RWPE1 (cell line): ENCODE measurements around the gene HIPK1.

Experiments used
- CTCF ChIA-PET: fragments of 350-600 bp; sonication (Branson Sonifier 250); formaldehyde crosslinking; extraction: SDS; loops from one replicate; lab custom pipeline; 2021; lab: Yijun Ruan, JAX
- POLR2A ChIA-PET: fragments of 400-600 bp; formaldehyde crosslinking; extraction: SDS; loops from one replicate; lab custom pipeline; 2020; ENCODE audit warnings: antibody characterized with exemption; ENCODE audit not compliant: low non-redundant PET; lab: Yijun Ruan, JAX
- DNase-seq: peaks from one replicate; pipeline ENCODE4 v3.0.0; 2012; ENCODE audit warnings: low spot score
- H3K27ac ChIP-seq: fragments of 450-650 bp; 2 replicates; pipeline ENCODE4 v1.5.1; 2017
- TF ChIP-seq, protein P1 (sequence below): fragments of 450-650 bp; conservative IDR thresholded peaks from 2 replicates; pipeline ENCODE4 v1.5.1; 2017; ENCODE audit warnings: low read depth, mild to moderate bottlenecking

HIPK1 gene

DNA sequence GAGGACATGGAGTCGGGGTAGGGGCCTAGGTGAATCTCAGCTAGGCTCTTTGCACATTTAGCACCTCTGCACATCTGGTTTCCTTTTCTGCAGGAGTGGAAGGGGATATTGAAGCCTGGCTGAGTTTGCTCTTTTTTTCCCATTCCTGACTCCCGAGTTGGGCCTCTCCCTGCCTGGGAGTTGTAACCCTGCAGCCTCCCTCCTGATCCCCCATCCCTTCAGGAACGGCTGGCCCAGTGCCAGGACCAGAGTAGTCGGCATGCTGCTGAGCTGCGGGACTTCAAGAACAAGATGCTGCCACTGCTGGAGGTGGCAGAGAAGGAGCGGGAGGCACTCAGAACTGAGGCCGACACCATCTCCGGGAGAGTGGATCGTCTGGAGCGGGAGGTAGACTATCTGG, 51.0 kb downstream of the HIPK1 start:
- no peak for DNase-seq
- H3K27ac ChIP-seq, result no peak overlapping the region
- CTCF ChIA-PET, result interaction anchor here (1.9 kb wide), 1 partner anchor 303 kb away, joined by 7 read pairs; no protein-coding TSS in a partner anchor
- TF ChIP-seq, protein P1, sequence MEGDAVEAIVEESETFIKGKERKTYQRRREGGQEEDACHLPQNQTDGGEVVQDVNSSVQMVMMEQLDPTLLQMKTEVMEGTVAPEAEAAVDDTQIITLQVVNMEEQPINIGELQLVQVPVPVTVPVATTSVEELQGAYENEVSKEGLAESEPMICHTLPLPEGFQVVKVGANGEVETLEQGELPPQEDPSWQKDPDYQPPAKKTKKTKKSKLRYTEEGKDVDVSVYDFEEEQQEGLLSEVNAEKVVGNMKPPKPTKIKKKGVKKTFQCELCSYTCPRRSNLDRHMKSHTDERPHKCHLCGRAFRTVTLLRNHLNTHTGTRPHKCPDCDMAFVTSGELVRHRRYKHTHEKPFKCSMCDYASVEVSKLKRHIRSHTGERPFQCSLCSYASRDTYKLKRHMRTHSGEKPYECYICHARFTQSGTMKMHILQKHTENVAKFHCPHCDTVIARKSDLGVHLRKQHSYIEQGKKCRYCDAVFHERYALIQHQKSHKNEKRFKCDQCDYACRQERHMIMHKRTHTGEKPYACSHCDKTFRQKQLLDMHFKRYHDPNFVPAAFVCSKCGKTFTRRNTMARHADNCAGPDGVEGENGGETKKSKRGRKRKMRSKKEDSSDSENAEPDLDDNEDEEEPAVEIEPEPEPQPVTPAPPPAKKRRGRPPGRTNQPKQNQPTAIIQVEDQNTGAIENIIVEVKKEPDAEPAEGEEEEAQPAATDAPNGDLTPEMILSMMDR, result no peak
- POLR2A ChIA-PET, result no interaction called here

DNA sequence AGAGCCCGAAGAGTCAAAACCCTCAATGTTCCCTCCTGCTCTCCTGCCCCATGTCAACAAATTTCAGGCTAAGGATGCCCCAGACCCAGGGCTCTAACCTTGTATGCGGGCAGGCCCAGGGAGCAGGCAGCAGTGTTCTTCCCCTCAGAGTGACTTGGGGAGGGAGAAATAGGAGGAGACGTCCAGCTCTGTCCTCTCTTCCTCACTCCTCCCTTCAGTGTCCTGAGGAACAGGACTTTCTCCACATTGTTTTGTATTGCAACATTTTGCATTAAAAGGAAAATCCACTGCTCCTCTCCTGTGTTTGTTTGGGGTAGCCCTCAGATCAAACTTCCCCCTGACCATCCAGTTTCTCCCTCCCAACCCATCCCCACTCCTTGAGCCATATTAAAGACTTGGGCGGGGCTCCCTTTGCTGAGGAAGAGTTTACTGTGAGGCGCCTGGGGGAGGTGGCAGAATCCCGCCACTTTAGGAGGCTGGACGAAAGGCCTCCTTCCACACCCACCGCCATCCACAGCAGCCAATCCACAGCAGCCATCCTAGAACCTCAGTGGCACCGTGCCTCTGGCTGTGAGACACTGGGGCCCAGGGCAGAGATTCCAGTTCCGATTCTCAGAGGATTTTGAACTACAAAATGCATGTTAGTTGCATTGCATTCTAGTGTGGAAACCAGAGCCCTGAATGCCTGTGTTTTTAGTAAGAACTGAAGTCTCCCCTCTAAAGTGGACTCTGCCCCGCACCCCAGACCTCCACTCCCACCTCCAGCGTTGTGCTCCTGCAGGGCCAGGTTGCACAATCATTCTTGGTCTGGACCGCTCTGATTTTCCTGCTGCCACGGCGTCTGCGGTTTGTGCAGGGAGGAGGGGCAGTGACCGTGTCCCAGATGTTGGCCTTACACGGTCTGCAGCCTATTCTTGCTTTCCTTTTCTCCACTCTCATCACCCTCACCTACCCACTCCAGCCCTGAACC, 53.1 kb downstream of the HIPK1 start:
- 0 out of 2 replicates have a peak overlapping the region, but pooled peaks have one; percentile 19 for H3K27ac ChIP-seq

DNA sequence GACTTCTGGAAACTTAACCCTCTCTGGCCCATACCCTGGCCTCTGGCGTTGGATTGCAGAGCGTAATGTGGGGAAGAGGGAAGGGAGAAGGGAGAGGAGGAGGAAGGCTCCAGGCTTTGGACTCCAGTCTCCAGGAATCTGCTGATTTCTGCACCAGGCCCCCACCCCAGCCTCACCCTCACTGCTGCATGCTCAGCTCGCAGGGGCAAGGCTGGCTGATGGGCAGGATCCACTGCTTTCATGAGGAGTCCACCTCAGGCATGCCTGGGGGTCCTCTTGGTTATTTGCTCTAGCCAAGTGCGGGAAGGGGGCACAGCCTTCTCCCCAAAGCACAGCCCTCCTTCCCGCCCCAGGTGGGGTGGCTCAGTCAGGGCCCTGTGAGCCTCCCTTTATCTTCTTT, 53.8 kb downstream of the HIPK1 start:
- POLR2A ChIA-PET, result no interaction called here
- no peak for DNase-seq
- CTCF ChIA-PET, result no interaction called here
- no peak overlapping the region for H3K27ac ChIP-seq
- TF ChIP-seq, protein P1, result no peak

More for the DNA sequence above, 53.1 kb downstream of the HIPK1 start:
- POLR2A ChIA-PET, result no interaction called here
- DNase-seq, result no peak
- CTCF ChIA-PET, result interaction anchor here (0.7 kb wide), 1 partner anchor 877 kb away, joined by 6 read pairs; no protein-coding TSS in a partner anchor
- TF ChIP-seq, protein P1, result no peak

DNA sequence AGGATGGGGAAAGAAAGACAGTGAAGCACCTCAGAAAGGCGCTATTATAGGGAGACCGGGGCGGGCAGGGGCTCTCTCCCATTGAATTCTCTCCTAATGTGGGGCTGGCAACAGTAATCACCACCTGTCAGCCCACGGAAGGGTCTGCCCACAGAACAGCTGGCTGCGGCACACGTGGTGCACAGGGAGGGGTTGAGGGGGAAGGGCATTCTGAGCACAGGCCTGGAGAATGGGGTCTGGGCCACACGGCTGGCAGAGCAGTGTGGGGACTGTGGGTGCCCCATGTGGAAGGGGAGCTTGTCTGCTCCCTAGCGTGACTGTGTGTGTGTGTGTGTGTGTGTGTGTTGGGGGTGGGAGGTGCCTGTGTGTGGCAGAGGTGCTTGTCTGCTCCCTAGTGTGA, 54.3 kb downstream of the HIPK1 start:
- no peak overlapping the region for H3K27ac ChIP-seq
- DNase-seq, result no peak
- ChIA-PET POLR2A (no interaction called here), CTCF (no interaction called here)
- TF ChIP-seq, protein P1, result no peak

DNA sequence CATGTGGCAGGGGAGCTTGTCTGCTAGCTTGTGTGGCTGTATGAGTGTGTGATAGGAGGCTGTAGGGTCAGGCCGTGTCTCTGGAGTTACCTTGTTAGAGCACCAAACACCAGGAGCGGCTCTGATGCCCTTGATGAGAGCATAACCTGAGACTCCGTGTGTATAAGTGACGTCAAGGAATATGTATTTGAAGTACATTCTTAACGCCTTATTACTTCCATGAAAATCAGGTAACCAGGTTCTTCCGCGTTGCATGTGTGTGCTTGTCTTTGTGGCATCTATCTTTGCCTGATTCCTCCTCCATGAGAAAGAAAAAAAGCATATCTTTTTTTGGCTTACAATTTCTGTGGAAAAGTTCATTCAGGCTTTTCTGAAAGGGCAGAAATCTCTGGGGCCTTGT, 54.7 kb downstream of the HIPK1 start:
- ChIA-PET CTCF (interaction anchor here (0.7 kb wide), 1 partner anchor 78 kb away, joined by 3 read pairs; no protein-coding TSS in a partner anchor), POLR2A (no interaction called here)
- DNase-seq, result no peak
- H3K27ac ChIP-seq, result no peak overlapping the region
- TF ChIP-seq, protein P1, result no peak

DNA sequence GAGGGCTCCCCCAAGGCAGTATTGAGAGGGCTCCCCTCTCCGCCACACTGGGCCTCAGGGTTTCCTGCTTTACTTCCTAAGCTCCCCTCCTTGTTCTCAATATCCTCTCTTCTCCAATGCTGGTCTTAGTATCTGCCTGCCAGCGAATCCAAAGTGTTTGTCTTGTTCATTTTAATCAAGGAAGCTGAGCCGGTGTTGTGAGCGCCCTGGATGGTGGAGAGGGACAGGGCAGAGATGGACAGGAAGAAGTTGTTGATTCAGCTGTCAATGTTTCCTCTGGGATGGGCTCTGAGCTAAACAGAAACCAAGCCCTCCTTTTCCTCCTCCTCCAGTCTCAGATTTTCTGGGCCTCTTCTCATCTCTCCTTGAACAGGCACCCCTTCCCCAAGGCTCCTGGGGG, 55.6 kb downstream of the HIPK1 start:
- DNase-seq, result no peak
- POLR2A ChIA-PET, result interaction anchor here (0.5 kb wide), 1 partner anchor 30 kb away, joined by 4 read pairs; no protein-coding TSS in a partner anchor
- CTCF ChIA-PET, result interaction anchor here (0.6 kb wide), 1 partner anchor 362 kb away, joined by 3 read pairs; no protein-coding TSS in a partner anchor
- TF ChIP-seq, protein P1, result no peak
- no peak overlapping the region for H3K27ac ChIP-seq
